ENCODE measurements around the gene RAB34.

GRCh38 chr17:28700830-28701492, 16.7 kb downstream of the RAB34 start:
- TF ChIP-seq RARB (CRISPR knock-in tag; IDR thresholded peaks at IDR 0.05) (no peak), GLIS3 (CRISPR knock-in tag; IDR thresholded peaks at IDR 0.05) (no peak), ZNF565 (CRISPR knock-in tag; conservative IDR thresholded peaks at IDR 0.05; ENCODE audit: low read depth) (no peak), TSHZ2 (CRISPR knock-in tag; IDR thresholded peaks at IDR 0.05) (no peak), ARNTL (CRISPR knock-in tag; IDR thresholded peaks at IDR 0.05; ENCODE audit: borderline replicate concordance, low read depth) (no peak), ZFP3 (CRISPR knock-in tag; IDR thresholded peaks at IDR 0.05) (no peak), OSR1 (CRISPR knock-in tag; IDR thresholded peaks at IDR 0.05) (no peak), PATZ1 (CRISPR knock-in tag; IDR thresholded peaks at IDR 0.05; ENCODE audit: borderline replicate concordance) (no peak), POU6F1 (CRISPR knock-in tag; IDR thresholded peaks at IDR 0.05; ENCODE audit: borderline replicate concordance, low read depth) (no peak)

All from SK-N-SH treated with all-trans-retinoic acid at 6 μM for 48 hours (cell line).